ENCODE results near the gene POU5F1.
"Not testable (repeated sequence)": the region's sequence is repeated elsewhere in the genome, so short reads cannot be mapped to it uniquely, and the experiment has no call there.

GRCh38 chr6:31215216-31215615, 44.7 kb upstream of the POU5F1 start:
- not testable (repeated sequence) for TF ChIP-seq CTCF, POLR2A (IDR thresholded peaks at IDR 0.05)

All from esophagus squamous epithelium (tissue), 4 donors.